ENCODE results near the gene GPR156.

DNA sequence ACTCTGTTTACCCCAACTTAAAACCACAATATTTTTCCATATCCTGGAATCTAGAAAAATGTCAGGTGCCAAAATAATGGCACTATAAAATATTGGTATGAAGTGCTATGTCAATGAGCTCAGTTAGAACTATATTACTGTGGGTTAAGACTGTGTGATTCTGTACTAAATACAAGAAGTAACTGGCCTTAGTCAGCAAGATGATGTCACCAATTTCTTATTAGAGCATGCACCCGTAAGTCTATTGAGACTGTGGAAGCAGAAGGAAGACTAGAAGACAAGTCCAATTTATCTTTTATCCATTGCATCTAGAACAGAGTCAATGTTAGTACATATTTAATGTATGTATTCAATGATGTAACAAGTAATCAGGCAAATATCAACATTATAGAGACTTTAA lies 39.2 kb upstream of the GPR156 start:
- TF ChIP-seq, protein P1, sequence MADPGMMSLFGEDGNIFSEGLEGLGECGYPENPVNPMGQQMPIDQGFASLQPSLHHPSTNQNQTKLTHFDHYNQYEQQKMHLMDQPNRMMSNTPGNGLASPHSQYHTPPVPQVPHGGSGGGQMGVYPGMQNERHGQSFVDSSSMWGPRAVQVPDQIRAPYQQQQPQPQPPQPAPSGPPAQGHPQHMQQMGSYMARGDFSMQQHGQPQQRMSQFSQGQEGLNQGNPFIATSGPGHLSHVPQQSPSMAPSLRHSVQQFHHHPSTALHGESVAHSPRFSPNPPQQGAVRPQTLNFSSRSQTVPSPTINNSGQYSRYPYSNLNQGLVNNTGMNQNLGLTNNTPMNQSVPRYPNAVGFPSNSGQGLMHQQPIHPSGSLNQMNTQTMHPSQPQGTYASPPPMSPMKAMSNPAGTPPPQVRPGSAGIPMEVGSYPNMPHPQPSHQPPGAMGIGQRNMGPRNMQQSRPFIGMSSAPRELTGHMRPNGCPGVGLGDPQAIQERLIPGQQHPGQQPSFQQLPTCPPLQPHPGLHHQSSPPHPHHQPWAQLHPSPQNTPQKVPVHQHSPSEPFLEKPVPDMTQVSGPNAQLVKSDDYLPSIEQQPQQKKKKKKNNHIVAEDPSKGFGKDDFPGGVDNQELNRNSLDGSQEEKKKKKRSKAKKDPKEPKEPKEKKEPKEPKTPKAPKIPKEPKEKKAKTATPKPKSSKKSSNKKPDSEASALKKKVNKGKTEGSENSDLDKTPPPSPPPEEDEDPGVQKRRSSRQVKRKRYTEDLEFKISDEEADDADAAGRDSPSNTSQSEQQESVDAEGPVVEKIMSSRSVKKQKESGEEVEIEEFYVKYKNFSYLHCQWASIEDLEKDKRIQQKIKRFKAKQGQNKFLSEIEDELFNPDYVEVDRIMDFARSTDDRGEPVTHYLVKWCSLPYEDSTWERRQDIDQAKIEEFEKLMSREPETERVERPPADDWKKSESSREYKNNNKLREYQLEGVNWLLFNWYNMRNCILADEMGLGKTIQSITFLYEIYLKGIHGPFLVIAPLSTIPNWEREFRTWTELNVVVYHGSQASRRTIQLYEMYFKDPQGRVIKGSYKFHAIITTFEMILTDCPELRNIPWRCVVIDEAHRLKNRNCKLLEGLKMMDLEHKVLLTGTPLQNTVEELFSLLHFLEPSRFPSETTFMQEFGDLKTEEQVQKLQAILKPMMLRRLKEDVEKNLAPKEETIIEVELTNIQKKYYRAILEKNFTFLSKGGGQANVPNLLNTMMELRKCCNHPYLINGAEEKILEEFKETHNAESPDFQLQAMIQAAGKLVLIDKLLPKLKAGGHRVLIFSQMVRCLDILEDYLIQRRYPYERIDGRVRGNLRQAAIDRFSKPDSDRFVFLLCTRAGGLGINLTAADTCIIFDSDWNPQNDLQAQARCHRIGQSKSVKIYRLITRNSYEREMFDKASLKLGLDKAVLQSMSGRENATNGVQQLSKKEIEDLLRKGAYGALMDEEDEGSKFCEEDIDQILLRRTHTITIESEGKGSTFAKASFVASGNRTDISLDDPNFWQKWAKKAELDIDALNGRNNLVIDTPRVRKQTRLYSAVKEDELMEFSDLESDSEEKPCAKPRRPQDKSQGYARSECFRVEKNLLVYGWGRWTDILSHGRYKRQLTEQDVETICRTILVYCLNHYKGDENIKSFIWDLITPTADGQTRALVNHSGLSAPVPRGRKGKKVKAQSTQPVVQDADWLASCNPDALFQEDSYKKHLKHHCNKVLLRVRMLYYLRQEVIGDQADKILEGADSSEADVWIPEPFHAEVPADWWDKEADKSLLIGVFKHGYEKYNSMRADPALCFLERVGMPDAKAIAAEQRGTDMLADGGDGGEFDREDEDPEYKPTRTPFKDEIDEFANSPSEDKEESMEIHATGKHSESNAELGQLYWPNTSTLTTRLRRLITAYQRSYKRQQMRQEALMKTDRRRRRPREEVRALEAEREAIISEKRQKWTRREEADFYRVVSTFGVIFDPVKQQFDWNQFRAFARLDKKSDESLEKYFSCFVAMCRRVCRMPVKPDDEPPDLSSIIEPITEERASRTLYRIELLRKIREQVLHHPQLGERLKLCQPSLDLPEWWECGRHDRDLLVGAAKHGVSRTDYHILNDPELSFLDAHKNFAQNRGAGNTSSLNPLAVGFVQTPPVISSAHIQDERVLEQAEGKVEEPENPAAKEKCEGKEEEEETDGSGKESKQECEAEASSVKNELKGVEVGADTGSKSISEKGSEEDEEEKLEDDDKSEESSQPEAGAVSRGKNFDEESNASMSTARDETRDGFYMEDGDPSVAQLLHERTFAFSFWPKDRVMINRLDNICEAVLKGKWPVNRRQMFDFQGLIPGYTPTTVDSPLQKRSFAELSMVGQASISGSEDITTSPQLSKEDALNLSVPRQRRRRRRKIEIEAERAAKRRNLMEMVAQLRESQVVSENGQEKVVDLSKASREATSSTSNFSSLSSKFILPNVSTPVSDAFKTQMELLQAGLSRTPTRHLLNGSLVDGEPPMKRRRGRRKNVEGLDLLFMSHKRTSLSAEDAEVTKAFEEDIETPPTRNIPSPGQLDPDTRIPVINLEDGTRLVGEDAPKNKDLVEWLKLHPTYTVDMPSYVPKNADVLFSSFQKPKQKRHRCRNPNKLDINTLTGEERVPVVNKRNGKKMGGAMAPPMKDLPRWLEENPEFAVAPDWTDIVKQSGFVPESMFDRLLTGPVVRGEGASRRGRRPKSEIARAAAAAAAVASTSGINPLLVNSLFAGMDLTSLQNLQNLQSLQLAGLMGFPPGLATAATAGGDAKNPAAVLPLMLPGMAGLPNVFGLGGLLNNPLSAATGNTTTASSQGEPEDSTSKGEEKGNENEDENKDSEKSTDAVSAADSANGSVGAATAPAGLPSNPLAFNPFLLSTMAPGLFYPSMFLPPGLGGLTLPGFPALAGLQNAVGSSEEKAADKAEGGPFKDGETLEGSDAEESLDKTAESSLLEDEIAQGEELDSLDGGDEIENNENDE (IDR thresholded peaks at IDR 0.05; ENCODE audit: low read depth, low read length) = no peak
- TF ChIP-seq, protein P2, sequence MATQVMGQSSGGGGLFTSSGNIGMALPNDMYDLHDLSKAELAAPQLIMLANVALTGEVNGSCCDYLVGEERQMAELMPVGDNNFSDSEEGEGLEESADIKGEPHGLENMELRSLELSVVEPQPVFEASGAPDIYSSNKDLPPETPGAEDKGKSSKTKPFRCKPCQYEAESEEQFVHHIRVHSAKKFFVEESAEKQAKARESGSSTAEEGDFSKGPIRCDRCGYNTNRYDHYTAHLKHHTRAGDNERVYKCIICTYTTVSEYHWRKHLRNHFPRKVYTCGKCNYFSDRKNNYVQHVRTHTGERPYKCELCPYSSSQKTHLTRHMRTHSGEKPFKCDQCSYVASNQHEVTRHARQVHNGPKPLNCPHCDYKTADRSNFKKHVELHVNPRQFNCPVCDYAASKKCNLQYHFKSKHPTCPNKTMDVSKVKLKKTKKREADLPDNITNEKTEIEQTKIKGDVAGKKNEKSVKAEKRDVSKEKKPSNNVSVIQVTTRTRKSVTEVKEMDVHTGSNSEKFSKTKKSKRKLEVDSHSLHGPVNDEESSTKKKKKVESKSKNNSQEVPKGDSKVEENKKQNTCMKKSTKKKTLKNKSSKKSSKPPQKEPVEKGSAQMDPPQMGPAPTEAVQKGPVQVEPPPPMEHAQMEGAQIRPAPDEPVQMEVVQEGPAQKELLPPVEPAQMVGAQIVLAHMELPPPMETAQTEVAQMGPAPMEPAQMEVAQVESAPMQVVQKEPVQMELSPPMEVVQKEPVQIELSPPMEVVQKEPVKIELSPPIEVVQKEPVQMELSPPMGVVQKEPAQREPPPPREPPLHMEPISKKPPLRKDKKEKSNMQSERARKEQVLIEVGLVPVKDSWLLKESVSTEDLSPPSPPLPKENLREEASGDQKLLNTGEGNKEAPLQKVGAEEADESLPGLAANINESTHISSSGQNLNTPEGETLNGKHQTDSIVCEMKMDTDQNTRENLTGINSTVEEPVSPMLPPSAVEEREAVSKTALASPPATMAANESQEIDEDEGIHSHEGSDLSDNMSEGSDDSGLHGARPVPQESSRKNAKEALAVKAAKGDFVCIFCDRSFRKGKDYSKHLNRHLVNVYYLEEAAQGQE (IDR thresholded peaks at IDR 0.05; ENCODE audit: borderline replicate concordance) = no peak
- TF ChIP-seq, protein P2 (CRISPR knock-in tag; IDR thresholded peaks at IDR 0.05; ENCODE audit: low read depth) = no peak
- TF ChIP-seq ZKSCAN8 (CRISPR knock-in tag; IDR thresholded peaks at IDR 0.05) = no peak

Measured in K562 (cell line).